ENCODE data around the gene SCG3. TPM values are rescaled to one million over a fixed set of nuclear protein-coding genes. Genes with fewer than 3 reads are reported as not detected.

Gene SCG3
- total RNA-seq, 1 experiment from 2014 or later = not detected

DNA sequence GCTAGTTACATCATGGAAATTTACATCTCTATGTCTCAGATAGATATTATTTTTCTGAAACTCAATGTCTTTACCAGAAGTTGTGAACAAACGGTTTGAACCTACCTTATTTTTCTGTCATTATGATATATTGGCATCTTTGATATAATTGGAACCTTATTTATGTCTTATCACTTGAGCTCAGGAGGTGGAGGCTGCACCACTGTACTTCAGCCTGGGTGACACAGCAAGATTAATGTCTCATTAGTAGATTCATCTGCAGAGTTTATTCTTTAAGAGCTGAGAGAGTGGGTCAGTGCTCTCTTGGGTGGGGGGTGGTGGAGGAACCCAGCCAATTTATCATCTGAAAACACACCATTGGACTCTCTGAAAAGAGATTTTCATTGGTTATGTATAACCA lies 21.4 kb downstream of the SCG3 start:
- CTCF ChIA-PET = no interaction called here
- Mint-ChIP-seq H3K27ac (ENCODE audit: unreplicated experiment) (no peak overlapping the region), H3K4me3 (ENCODE audit: unreplicated experiment) (no peak overlapping the region)

DNA sequence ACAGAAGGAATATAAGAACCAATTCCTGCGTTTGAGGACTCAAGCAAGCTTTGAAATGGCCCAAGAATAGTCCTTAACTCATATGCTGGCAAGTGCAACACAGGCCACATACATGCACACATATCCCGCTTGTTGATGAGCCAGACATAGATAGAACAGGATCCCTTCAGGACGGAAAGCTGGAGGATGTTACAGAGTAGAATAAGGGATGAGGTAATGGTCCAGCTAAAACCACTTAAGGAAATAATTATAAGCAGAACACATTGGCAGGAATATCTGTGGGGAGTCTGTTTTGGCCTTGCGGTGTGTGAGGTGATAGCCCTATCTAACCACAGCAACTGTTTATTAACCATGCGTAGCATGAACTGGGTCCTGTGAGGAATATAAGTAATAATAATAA lies 25.0 kb downstream of the SCG3 start:
- no peaks in the 10 kb centered on the region for H3K4me1 Mint-ChIP-seq (ENCODE audit: low read depth, unreplicated experiment)
- intact Hi-C loops (cut with micrococcal nuclease; ENCODE audit: unreplicated experiment) = no loop called here
- no peak for DNase-seq
- no peaks in the 10 kb centered on the region for H3K27me3 ChIP-seq (replicated peaks; ENCODE audit: control insufficient read depth, insufficient read depth, low read length)
- H3K9me3 ChIP-seq = no peaks in the 10 kb centered on the region
- no peak overlapping the region for H3K27ac Mint-ChIP-seq (ENCODE audit: unreplicated experiment)
- ChIA-PET POLR2A (no interaction called here), CTCF (no interaction called here)
- H3K36me3 Mint-ChIP-seq (ENCODE audit: insufficient read depth, unreplicated experiment) = no peaks in the 10 kb centered on the region
- no peak overlapping the region for H3K4me3 ChIP-seq (ENCODE audit: low read depth, low read length)
- peaks cover 4% of the 10 kb centered on the region for H3K27me3 Mint-ChIP-seq (ENCODE audit: insufficient read depth, unreplicated experiment)
- TF ChIP-seq, protein P1, sequence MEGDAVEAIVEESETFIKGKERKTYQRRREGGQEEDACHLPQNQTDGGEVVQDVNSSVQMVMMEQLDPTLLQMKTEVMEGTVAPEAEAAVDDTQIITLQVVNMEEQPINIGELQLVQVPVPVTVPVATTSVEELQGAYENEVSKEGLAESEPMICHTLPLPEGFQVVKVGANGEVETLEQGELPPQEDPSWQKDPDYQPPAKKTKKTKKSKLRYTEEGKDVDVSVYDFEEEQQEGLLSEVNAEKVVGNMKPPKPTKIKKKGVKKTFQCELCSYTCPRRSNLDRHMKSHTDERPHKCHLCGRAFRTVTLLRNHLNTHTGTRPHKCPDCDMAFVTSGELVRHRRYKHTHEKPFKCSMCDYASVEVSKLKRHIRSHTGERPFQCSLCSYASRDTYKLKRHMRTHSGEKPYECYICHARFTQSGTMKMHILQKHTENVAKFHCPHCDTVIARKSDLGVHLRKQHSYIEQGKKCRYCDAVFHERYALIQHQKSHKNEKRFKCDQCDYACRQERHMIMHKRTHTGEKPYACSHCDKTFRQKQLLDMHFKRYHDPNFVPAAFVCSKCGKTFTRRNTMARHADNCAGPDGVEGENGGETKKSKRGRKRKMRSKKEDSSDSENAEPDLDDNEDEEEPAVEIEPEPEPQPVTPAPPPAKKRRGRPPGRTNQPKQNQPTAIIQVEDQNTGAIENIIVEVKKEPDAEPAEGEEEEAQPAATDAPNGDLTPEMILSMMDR (IDR thresholded peaks at IDR 0.05; ENCODE audit: insufficient read depth in 1 of 2, low read depth in 1 of 2, low read length in 1 of 2, severe bottlenecking in 1 of 2, unreplicated experiment in 1 of 2) = no peak
- no peaks in the 10 kb centered on the region for H3K36me3 ChIP-seq (ENCODE audit: control insufficient read depth, insufficient read depth, low read length)
- H3K4me1 ChIP-seq = no peaks in the 10 kb centered on the region
- H3K9me3 Mint-ChIP-seq (ENCODE audit: unreplicated experiment) = no peaks in the 10 kb centered on the region
- no TSS peak for BruUV-seq (replicated peaks)
- no peak overlapping the region for H3K4me3 Mint-ChIP-seq (ENCODE audit: unreplicated experiment)

More for the DNA sequence above, 21.4 kb downstream of the SCG3 start:
- Histone ChIP-seq H3K4me1 (no peaks in the 10 kb centered on the region), H3K36me3 (ENCODE audit: control insufficient read depth, insufficient read depth, low read length) (no peaks in the 10 kb centered on the region), H3K4me3 (ENCODE audit: low read depth, low read length) (no peak overlapping the region), H3K9me3 (no peaks in the 10 kb centered on the region), H3K27me3 (replicated peaks; ENCODE audit: control insufficient read depth, insufficient read depth, low read length) (no peaks in the 10 kb centered on the region)
- POLR2A ChIA-PET = no interaction called here
- no TSS peak for BruUV-seq (replicated peaks)
- peaks cover 7% of the 10 kb centered on the region for H3K27me3 Mint-ChIP-seq (ENCODE audit: insufficient read depth, unreplicated experiment)
- no peaks in the 10 kb centered on the region for H3K4me1 Mint-ChIP-seq (ENCODE audit: low read depth, unreplicated experiment)
- no peaks in the 10 kb centered on the region for H3K36me3 Mint-ChIP-seq (ENCODE audit: insufficient read depth, unreplicated experiment)
- DNase-seq = no peak
- intact Hi-C loops (cut with micrococcal nuclease; ENCODE audit: unreplicated experiment) = no loop called here
- TF ChIP-seq, protein P1 (IDR thresholded peaks at IDR 0.05; ENCODE audit: insufficient read depth in 1 of 2, low read depth in 1 of 2, low read length in 1 of 2, severe bottlenecking in 1 of 2, unreplicated experiment in 1 of 2) = no peak
- no peaks in the 10 kb centered on the region for H3K9me3 Mint-ChIP-seq (ENCODE audit: unreplicated experiment)

DNA sequence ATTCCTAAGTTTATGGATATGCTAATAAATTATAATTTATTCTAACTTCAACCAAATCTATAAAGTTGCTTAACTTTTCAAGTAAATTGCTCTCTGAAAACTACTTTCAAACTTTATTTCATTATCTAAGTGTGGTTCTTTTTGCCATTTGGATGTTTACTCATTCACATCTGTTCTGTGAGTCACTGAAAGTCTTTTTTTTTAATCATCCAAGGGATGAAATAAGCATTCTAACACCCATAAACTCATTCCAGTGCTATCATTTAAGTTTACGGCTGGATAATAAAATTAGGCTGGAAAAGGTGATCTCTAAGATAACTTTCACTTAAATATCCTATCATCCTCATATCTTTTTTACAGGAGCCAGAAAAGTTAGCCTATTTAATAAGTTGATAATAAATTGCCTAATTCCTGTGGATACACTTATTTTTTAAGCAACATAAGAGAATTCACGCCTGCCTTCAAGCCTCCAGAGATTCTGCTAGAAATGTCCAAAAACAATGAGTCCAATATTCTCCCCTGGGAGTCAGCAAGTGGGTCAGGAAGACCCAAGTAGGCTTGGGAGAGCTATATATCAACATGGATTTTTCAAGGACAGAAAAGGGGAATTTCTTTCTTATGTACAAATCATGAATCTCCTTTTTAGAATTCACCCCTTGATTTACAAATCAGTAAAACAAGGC lies 25.8 kb downstream of the SCG3 start:
- CTCF ChIA-PET = no interaction called here
- POLR2A ChIA-PET = no interaction called here

More for the DNA sequence above, 25.8 kb downstream of the SCG3 start:
- H3K4me3 ChIP-seq (ENCODE audit: low read depth, low read length) = no peak overlapping the region
- no peaks in the 10 kb centered on the region for H3K36me3 ChIP-seq (ENCODE audit: control insufficient read depth, insufficient read depth, low read length)
- intact Hi-C loops (cut with micrococcal nuclease; ENCODE audit: unreplicated experiment) = no loop called here
- DNase-seq = no peak
- no peaks in the 10 kb centered on the region for H3K9me3 ChIP-seq
- H3K4me3 Mint-ChIP-seq (ENCODE audit: unreplicated experiment) = no peak overlapping the region
- peaks cover 4% of the 10 kb centered on the region for H3K27me3 Mint-ChIP-seq (ENCODE audit: insufficient read depth, unreplicated experiment)
- H3K36me3 Mint-ChIP-seq (ENCODE audit: insufficient read depth, unreplicated experiment) = no peaks in the 10 kb centered on the region
- BruUV-seq (replicated peaks) = no TSS peak
- H3K4me1 ChIP-seq = no peaks in the 10 kb centered on the region
- no peak overlapping the region for H3K27ac Mint-ChIP-seq (ENCODE audit: unreplicated experiment)
- TF ChIP-seq, protein P1 (IDR thresholded peaks at IDR 0.05; ENCODE audit: insufficient read depth in 1 of 2, low read depth in 1 of 2, low read length in 1 of 2, severe bottlenecking in 1 of 2, unreplicated experiment in 1 of 2) = no peak
- no peaks in the 10 kb centered on the region for H3K9me3 Mint-ChIP-seq (ENCODE audit: unreplicated experiment)
- H3K27me3 ChIP-seq (replicated peaks; ENCODE audit: control insufficient read depth, insufficient read depth, low read length) = no peaks in the 10 kb centered on the region
- H3K4me1 Mint-ChIP-seq (ENCODE audit: low read depth, unreplicated experiment) = no peaks in the 10 kb centered on the region
